CD4-positive, alpha-beta memory T cell (primary cell): ENCODE results near the gene MYO5A. TPM values are rescaled to one million over a fixed set of nuclear protein-coding genes. Genes with fewer than 3 reads are reported as not detected.
A peak's percentile ranks its signal among the peaks of the same experiment; 100 is the strongest.

Experiments used
- CTCF ChIA-PET: fragments of 350-600 bp; sonication (Branson Sonifier 250); formaldehyde crosslinking; loops from one replicate; lab custom pipeline; 2021; ENCODE audit warnings: inconsistent platforms; ENCODE audit not compliant: partially characterized antibody; lab: Charles Lee
- POLR2A ChIA-PET: fragments of 350-600 bp; sonication (Branson Sonifier 250); formaldehyde crosslinking; loops from one replicate; lab custom pipeline; 2021; ENCODE audit not compliant: partially characterized antibody; lab: Charles Lee
- DNase-seq, 5 donors: peaks; one replicate each; pipeline versions ENCODE4 v3.0.0 to v3.0.0-alpha.2; 2020 to 2022; ENCODE audit warnings: mixed read lengths in 1 of 5
- H3K27ac ChIP-seq: one replicate; pipeline ENCODE4 v1.7.0; 2013; ENCODE audit warnings: low read depth, low read length
- H3K27me3 ChIP-seq: 2 replicates; pipeline ENCODE4 v1.7.0; 2013; ENCODE audit warnings: mild to moderate bottlenecking, low read length, moderate library complexity; ENCODE audit not compliant: insufficient read depth
- H3K36me3 ChIP-seq: 2 replicates; pipeline ENCODE4 v1.7.0; 2013; ENCODE audit warnings: mild to moderate bottlenecking, low read length, moderate library complexity; ENCODE audit not compliant: insufficient read depth
- H3K4me1 ChIP-seq: 2 replicates; pipeline ENCODE4 v1.7.0; 2013; ENCODE audit warnings: mild to moderate bottlenecking, low read length, moderate library complexity; ENCODE audit not compliant: insufficient read depth
- H3K4me3 ChIP-seq, 2 donors: one replicate each; pipeline ENCODE4 v1.7.0; 2013; ENCODE audit warnings: low read length in 2 of 2, mild to moderate bottlenecking in 1 of 2
- H3K9me3 ChIP-seq, 2 donors: one replicate each; pipeline ENCODE4 v1.7.0; 2013; ENCODE audit warnings: low read length in 2 of 2, control low read depth in 1 of 2; ENCODE audit not compliant: control insufficient read depth in 1 of 2
- H3K27ac Mint-ChIP-seq, 7 donors: one replicate each; pipeline ENCODE4 v1.8.0; 2020 to 2021; ENCODE audit warnings: mixed read lengths in 7 of 7, mild to moderate bottlenecking in 6 of 7, inconsistent platforms in 3 of 7, moderate library complexity in 3 of 7
- H3K27me3 Mint-ChIP-seq, 2 donors: one replicate each; pipeline ENCODE4 v1.8.0; 2020 to 2021; ENCODE audit warnings: mixed read lengths in 2 of 2
- H3K36me3 Mint-ChIP-seq, 2 donors: one replicate each; pipeline ENCODE4 v1.8.0; 2020 to 2021; ENCODE audit warnings: mixed read lengths in 2 of 2, inconsistent platforms in 1 of 2, mild to moderate bottlenecking in 1 of 2
- H3K4me1 Mint-ChIP-seq, 4 donors: one replicate each; pipeline ENCODE4 v1.8.0; 2020 to 2021; ENCODE audit warnings: mixed read lengths in 4 of 4, mild to moderate bottlenecking in 1 of 4
- H3K4me3 Mint-ChIP-seq, 8 donors: one replicate each; pipeline ENCODE4 v1.8.0; 2020 to 2021; ENCODE audit warnings: mixed read lengths in 8 of 8, mild to moderate bottlenecking in 7 of 8, moderate library complexity in 6 of 8, inconsistent platforms in 3 of 8
- H3K9me3 Mint-ChIP-seq, 8 donors: one replicate each; pipeline ENCODE4 v1.8.0; 2020 to 2021; ENCODE audit warnings: mixed read lengths in 8 of 8, mild to moderate bottlenecking in 5 of 8, inconsistent platforms in 3 of 8, moderate library complexity in 1 of 8
- intact Hi-C: fragments of 100-400 bp; cut with micrococcal nuclease; formaldehyde crosslinking; loops from one replicate; pipeline ENCODE4 v1.15.1; 2023
- polyA plus RNA-seq, 2 donors: library from polyadenylated mRNA; unstranded; fragments of 300-500 nt; fragmentation: Illumina TruSeq; gene quantifications; one replicate each; pipeline ENCODE4 v1.2.3, GENCODE V29; 2021
- total RNA-seq, 2 experiments: library from RNA; stranded (reverse); gene quantifications; one replicate each; pipeline ENCODE4 v1.2.3, GENCODE V29; 2021

The MYO5A gene
- total and polyA plus RNA-seq, 4 experiments from 2014 or later = 3.6 to 43.9 (median 25.6) TPM

DNA sequence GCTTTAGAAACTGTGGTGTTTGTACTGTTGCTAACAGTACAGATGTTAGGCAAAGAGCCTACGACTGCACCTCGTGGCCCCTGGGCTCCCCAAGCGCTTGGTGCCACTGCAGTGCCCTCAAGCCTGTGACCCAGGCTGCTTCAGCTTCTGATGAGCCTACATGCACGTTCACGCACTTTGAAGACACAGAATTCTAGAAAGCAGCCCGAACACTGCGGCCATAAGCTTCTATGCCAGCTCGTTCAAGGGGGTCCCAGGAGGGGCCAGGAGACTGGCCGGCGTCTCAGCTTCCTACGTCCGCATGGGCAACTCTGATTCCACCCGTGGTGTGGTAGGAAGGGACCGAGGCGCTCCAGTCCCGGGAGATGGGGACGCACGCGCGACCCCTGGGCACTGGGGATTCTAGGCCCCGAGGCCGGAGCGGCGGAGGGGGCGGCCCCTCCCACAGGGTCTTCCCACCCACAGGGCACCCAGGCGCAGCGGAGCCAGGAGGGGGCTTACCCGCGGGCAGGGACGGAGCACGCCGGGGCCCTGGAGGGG is 233.7 kb downstream of the MYO5A start:
- H3K27ac Mint-ChIP-seq = no peak overlapping the region
- Histone ChIP-seq H3K9me3 (no peaks in the 10 kb centered on the region), H3K27ac (no peak overlapping the region), H3K4me1 (peaks cover 7% of the 10 kb centered on the region), H3K27me3 (peaks cover 11% of the 10 kb centered on the region), H3K36me3 (no peaks in the 10 kb centered on the region), H3K4me3 (no peak overlapping the region)
- peaks cover 0 to 2% (median 0%) of the 10 kb centered on the region in 8 donors for H3K9me3 Mint-ChIP-seq
- peaks cover 18 to 30% of the 10 kb centered on the region in 2 donors for H3K27me3 Mint-ChIP-seq
- intact Hi-C loops = no loop called here
- peaks cover 0 to 8% (median under 1%) of the 10 kb centered on the region in 4 donors for H3K4me1 Mint-ChIP-seq
- H3K4me3 Mint-ChIP-seq = peak overlapping the region in 6 of 8 donors; percentile 12 to 60 (median 43)
- H3K36me3 Mint-ChIP-seq = no peaks in the 10 kb centered on the region
- POLR2A ChIA-PET = no interaction called here
- CTCF ChIA-PET = no interaction called here
- DNase-seq = no peak

DNA sequence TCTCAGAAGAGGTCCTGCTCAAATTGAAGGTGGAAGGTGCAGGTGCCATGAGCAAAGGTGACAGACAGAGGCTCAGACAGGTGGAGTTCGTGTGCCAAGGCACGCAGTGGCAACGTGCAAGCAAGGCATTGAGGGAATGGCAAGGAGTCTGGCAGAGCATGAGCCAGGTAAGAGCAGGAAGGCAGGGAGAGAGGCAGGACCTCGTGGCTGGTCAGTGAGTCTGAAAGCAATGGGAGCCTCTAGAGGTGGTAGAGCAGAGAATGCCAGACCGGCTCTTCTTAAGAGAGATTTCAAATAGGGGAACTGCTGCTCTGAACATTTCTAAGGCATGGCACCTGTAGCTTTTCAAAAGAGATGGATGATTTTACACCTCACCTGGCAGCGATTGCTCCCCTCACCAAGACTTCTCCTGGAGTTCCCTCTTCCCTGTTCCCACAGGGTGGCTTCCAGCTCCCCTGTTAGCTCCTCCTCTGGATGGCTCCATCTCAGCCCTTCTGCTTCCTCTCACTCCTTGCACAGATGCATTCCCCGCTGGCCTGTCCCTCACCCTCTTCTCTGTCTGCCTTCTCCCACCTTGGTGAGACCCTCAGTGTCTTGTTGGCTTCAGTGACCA is 235.8 kb downstream of the MYO5A start:
- intact Hi-C loops = no loop called here
- Mint-ChIP-seq H3K4me3 (no peak overlapping the region), H3K27me3 (peaks cover 20 to 30% of the 10 kb centered on the region in 2 donors), H3K9me3 (peaks cover 0 to 2% (median 0%) of the 10 kb centered on the region in 8 donors), H3K4me1 (peaks cover 0 to 8% (median under 1%) of the 10 kb centered on the region in 4 donors), H3K27ac (no peak overlapping the region), H3K36me3 (no peaks in the 10 kb centered on the region)
- H3K27ac ChIP-seq = no peak overlapping the region
- ChIA-PET POLR2A (no interaction called here), CTCF (interaction anchor here (0.6 kb wide), 2 partner anchors 24 to 36 kb away, joined by 3 read pairs; no protein-coding TSS in a partner anchor)
- H3K4me3 ChIP-seq = no peak overlapping the region
- H3K9me3 ChIP-seq = no peaks in the 10 kb centered on the region
- no peak for DNase-seq
- H3K4me1 ChIP-seq = peaks cover 7% of the 10 kb centered on the region
- H3K36me3 ChIP-seq = no peaks in the 10 kb centered on the region
- peaks cover 11% of the 10 kb centered on the region for H3K27me3 ChIP-seq

DNA sequence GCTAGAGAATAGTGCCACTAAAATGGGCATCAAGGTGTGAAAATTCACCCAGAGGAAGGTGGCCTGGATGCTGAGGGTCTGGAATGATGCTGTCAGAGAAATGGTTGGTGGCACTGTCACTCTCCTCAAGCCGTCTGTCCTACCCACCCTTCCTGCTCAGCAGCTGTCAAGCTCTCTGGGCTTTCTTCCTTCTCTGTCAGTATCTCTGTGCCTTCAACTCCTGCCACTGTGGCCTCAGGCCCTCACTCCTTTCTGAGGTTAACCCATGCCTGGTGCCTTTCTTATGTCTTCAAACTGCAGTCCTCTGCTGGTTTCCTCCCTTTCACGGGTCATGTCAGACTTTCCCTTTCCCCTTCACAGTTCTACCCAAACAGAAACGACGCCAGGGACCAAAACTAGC is 237.5 kb downstream of the MYO5A start:
- Mint-ChIP-seq H3K9me3 (peaks cover 0 to 2% (median 0%) of the 10 kb centered on the region in 8 donors), H3K4me1 (peaks cover 0 to 8% (median under 1%) of the 10 kb centered on the region in 4 donors), H3K27ac (no peak overlapping the region), H3K27me3 (peaks cover 18 to 30% of the 10 kb centered on the region in 2 donors), H3K36me3 (no peaks in the 10 kb centered on the region), H3K4me3 (no peak overlapping the region)
- Histone ChIP-seq H3K27ac (no peak overlapping the region), H3K36me3 (no peaks in the 10 kb centered on the region), H3K4me1 (peaks cover 7% of the 10 kb centered on the region), H3K27me3 (peaks cover 10% of the 10 kb centered on the region), H3K4me3 (no peak overlapping the region), H3K9me3 (no peaks in the 10 kb centered on the region)
- no peak for DNase-seq
- intact Hi-C loops = no loop called here
- POLR2A ChIA-PET = no interaction called here
- CTCF ChIA-PET = no interaction called here

DNA sequence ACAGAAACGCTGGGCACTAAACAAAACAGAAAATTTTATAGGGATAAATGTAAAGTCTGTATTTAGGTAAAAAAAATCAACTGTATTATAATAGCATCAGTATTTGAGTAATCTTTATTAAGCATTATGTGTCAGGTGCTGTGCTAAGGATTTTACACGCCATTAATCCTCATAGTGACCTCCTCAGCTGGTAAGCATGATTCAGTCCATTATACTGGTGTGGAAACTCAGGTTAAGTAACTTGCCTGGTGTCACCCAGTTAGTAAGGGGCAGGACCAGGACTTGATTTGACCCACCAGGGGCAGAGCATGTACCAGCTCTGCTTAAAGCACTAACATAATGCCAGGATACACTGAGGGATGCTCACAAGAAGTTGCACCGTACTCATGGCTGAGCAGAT is 237.9 kb downstream of the MYO5A start:
- POLR2A ChIA-PET = no interaction called here
- intact Hi-C loops = no loop called here
- no peak overlapping the region for H3K27ac ChIP-seq
- H3K36me3 ChIP-seq = no peaks in the 10 kb centered on the region
- Mint-ChIP-seq H3K4me1 (peaks cover 0 to 8% (median under 1%) of the 10 kb centered on the region in 4 donors), H3K27me3 (peaks cover 17 to 30% of the 10 kb centered on the region in 2 donors), H3K27ac (no peak overlapping the region), H3K36me3 (no peaks in the 10 kb centered on the region), H3K9me3 (peaks cover 0 to 2% (median 0%) of the 10 kb centered on the region in 8 donors), H3K4me3 (no peak overlapping the region)
- no peak for DNase-seq
- H3K9me3 ChIP-seq = no peaks in the 10 kb centered on the region
- H3K4me3 ChIP-seq = no peak overlapping the region
- CTCF ChIA-PET = no interaction called here
- peaks cover 7% of the 10 kb centered on the region for H3K4me1 ChIP-seq
- peaks cover 6% of the 10 kb centered on the region for H3K27me3 ChIP-seq

DNA sequence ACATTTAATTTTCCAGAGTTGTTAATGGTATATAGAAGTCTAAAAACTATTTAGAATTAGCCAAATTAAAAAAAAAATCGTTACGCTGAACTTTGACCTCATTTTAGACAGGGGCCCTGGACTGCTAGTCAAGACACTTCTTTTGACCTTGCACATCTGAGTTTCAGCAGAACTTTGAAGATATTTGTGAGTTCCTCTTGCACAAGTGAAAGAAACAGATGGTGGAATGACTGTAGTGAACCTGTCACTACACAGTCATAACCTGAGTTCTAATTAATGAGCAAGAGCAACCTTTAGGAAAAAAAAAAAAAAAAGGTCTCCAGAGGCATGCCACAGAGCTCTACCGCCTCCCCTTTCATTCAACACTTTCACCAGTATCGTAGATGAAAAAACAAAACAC is 238.4 kb downstream of the MYO5A start:
- no peak overlapping the region for H3K4me3 ChIP-seq
- peaks cover 4% of the 10 kb centered on the region for H3K27me3 ChIP-seq
- Mint-ChIP-seq H3K27ac (no peak overlapping the region), H3K36me3 (no peaks in the 10 kb centered on the region), H3K27me3 (peaks cover 16 to 30% of the 10 kb centered on the region in 2 donors), H3K4me3 (no peak overlapping the region), H3K4me1 (peaks cover 0 to 8% (median 0%) of the 10 kb centered on the region in 4 donors), H3K9me3 (peaks cover 0 to 2% (median 0%) of the 10 kb centered on the region in 8 donors)
- no peaks in the 10 kb centered on the region for H3K9me3 ChIP-seq
- POLR2A ChIA-PET = no interaction called here
- peaks cover 7% of the 10 kb centered on the region for H3K4me1 ChIP-seq
- H3K36me3 ChIP-seq = no peaks in the 10 kb centered on the region
- no peak for DNase-seq
- CTCF ChIA-PET = no interaction called here
- intact Hi-C loops = no loop called here
- H3K27ac ChIP-seq = no peak overlapping the region

DNA sequence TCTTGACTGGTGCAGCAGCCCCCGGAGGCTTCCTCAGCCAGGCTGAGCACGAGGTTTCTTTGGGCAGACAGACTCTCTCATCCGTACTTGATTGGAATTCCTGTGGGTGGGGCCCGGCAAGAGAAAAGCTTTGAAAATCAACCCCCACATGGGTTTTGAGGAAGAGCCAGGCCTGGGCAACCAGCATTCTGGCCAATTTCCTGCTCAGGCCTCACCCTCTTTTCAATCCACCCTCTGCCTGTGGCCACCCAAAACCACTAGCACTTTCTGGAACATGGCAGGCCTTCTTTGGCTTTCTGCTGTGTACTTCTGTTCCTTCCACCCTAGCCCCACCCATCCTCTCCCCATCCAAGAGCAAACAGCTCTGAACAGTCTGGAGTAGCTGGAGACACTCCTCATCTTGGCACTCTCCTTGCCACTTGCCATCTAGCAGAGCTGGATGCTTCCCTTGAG is 239.0 kb downstream of the MYO5A start:
- Mint-ChIP-seq H3K36me3 (no peaks in the 10 kb centered on the region), H3K9me3 (peaks cover 0 to 2% (median 0%) of the 10 kb centered on the region in 8 donors), H3K4me1 (peaks cover 0 to 7% (median 0%) of the 10 kb centered on the region in 4 donors), H3K4me3 (no peak overlapping the region), H3K27ac (no peak overlapping the region), H3K27me3 (peaks cover 16 to 30% of the 10 kb centered on the region in 2 donors)
- POLR2A ChIA-PET = no interaction called here
- intact Hi-C loops = no loop called here
- no peak overlapping the region for H3K4me3 ChIP-seq
- peaks cover 1% of the 10 kb centered on the region for H3K4me1 ChIP-seq
- H3K27ac ChIP-seq = no peak overlapping the region
- H3K36me3 ChIP-seq = no peaks in the 10 kb centered on the region
- no peak for DNase-seq
- H3K27me3 ChIP-seq = peaks cover under 1% of the 10 kb centered on the region
- CTCF ChIA-PET = no interaction called here
- no peaks in the 10 kb centered on the region for H3K9me3 ChIP-seq

DNA sequence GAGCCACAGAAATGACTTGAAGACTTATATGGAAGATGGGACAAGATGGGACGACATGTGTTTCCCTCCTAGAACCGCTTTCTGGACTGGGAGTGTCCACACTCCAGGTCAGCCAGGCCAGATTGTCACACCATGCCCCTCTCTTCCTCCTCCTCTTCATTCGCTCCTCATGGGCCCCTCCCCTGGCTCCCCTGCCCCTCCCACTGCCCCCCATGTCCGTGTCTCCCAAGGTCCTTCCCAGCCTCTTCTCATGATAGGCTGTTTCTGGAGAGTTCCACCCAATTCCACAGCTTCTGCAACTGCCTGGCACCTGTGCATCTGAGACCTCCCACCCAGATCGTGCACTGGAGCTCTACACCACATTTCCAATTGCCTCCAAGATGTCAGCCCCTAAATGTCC is 239.7 kb downstream of the MYO5A start:
- H3K9me3 ChIP-seq = no peaks in the 10 kb centered on the region
- Mint-ChIP-seq H3K36me3 (no peaks in the 10 kb centered on the region), H3K4me1 (peaks cover 0 to under 1% (median 0%) of the 10 kb centered on the region in 4 donors), H3K9me3 (peaks cover 0 to 2% (median 0%) of the 10 kb centered on the region in 8 donors), H3K4me3 (no peak overlapping the region), H3K27ac (peak overlapping the region in 1 of 7 donors; percentile 70), H3K27me3 (peaks cover 12 to 23% of the 10 kb centered on the region in 2 donors)
- H3K4me1 ChIP-seq = no peaks in the 10 kb centered on the region
- CTCF ChIA-PET = no interaction called here
- POLR2A ChIA-PET = no interaction called here
- H3K36me3 ChIP-seq = no peaks in the 10 kb centered on the region
- intact Hi-C loops = no loop called here
- H3K4me3 ChIP-seq = no peak overlapping the region
- no peaks in the 10 kb centered on the region for H3K27me3 ChIP-seq
- H3K27ac ChIP-seq = no peak overlapping the region
- DNase-seq = no peak
